Islet of Langerhans (tissue), 1 donor: ENCODE measurements around the gene LEMD2.

Experiments used
- FAIRE-seq: peaks from one replicate; lab custom pipeline; 2011; peaks lifted over from hg19 to GRCh38; lab: Jason Lieb, UNC

The LEMD2 gene

GRCh38 chr6:33738153-33738552, 50.8 kb downstream of the LEMD2 start:
- FAIRE-seq, result no peak

- FAIRE-seq, result no peak
These were observed 51.5 kb downstream of the LEMD2 start for GRCh38 chr6:33737267-33738026.

GRCh38 chr6:33735216-33735615, 53.7 kb downstream of the LEMD2 start:
- FAIRE-seq, result no peak

- FAIRE-seq, result no peak
These were observed 55.3 kb downstream of the LEMD2 start for GRCh38 chr6:33733709-33734007.

- no peak for FAIRE-seq
These were observed 55.9 kb downstream of the LEMD2 start for GRCh38 chr6:33732817-33733708.

GRCh38 chr6:33732385-33732784, 56.5 kb downstream of the LEMD2 start:
- FAIRE-seq, result no peak

- FAIRE-seq, result no peak
These were observed 57.1 kb downstream of the LEMD2 start for GRCh38 chr6:33731751-33732282.

- no peak for FAIRE-seq
These were observed 57.9 kb downstream of the LEMD2 start for GRCh38 chr6:33731035-33731434.

- FAIRE-seq, result no peak
These were observed 58.3 kb downstream of the LEMD2 start for GRCh38 chr6:33730611-33731010.

GRCh38 chr6:33729059-33729458, 59.9 kb downstream of the LEMD2 start:
- no peak for FAIRE-seq

GRCh38 chr6:33728438-33728837, 60.5 kb downstream of the LEMD2 start:
- no peak for FAIRE-seq

- no peak for FAIRE-seq
These were observed 61.0 kb downstream of the LEMD2 start for GRCh38 chr6:33727932-33728331.

- FAIRE-seq, result no peak
These were observed 61.8 kb downstream of the LEMD2 start for GRCh38 chr6:33727126-33727525.

GRCh38 chr6:33726696-33727095, 62.2 kb downstream of the LEMD2 start:
- FAIRE-seq, result no peak

- FAIRE-seq, result no peak
These were observed 62.8 kb downstream of the LEMD2 start for GRCh38 chr6:33725891-33726673.

GRCh38 chr6:33725222-33725621, 63.7 kb downstream of the LEMD2 start:
- FAIRE-seq, result no peak

GRCh38 chr6:33724102-33725023, 64.6 kb downstream of the LEMD2 start:
- no peak for FAIRE-seq

- no peak for FAIRE-seq
These were observed 65.4 kb downstream of the LEMD2 start for GRCh38 chr6:33723371-33724085.

- no peak for FAIRE-seq
These were observed 66.8 kb downstream of the LEMD2 start for GRCh38 chr6:33722103-33722623.

- no peak for FAIRE-seq
These were observed 67.4 kb downstream of the LEMD2 start for GRCh38 chr6:33721508-33721907.
